ENCODE measurements around the gene SYNDIG1L. TPM values are rescaled to one million over a fixed set of nuclear protein-coding genes. Genes with fewer than 3 reads are reported as not detected.

Gene SYNDIG1L
- total RNA-seq, 4 donors from 2014 or later = 0.34 to 0.88 (median 0.49) TPM; not detected in 1

GRCh38 chr14:74403619-74404417, 22.2 kb downstream of the SYNDIG1L start:
- TF ChIP-seq, protein P1, sequence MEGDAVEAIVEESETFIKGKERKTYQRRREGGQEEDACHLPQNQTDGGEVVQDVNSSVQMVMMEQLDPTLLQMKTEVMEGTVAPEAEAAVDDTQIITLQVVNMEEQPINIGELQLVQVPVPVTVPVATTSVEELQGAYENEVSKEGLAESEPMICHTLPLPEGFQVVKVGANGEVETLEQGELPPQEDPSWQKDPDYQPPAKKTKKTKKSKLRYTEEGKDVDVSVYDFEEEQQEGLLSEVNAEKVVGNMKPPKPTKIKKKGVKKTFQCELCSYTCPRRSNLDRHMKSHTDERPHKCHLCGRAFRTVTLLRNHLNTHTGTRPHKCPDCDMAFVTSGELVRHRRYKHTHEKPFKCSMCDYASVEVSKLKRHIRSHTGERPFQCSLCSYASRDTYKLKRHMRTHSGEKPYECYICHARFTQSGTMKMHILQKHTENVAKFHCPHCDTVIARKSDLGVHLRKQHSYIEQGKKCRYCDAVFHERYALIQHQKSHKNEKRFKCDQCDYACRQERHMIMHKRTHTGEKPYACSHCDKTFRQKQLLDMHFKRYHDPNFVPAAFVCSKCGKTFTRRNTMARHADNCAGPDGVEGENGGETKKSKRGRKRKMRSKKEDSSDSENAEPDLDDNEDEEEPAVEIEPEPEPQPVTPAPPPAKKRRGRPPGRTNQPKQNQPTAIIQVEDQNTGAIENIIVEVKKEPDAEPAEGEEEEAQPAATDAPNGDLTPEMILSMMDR (IDR thresholded peaks at IDR 0.05; ENCODE audit: low read depth) = no peak

- TF ChIP-seq, protein P1 (IDR thresholded peaks at IDR 0.05; ENCODE audit: low read depth) = no peak
Observed at GRCh38 chr14:74402401-74403251, 23.4 kb downstream of the SYNDIG1L start.

DNA sequence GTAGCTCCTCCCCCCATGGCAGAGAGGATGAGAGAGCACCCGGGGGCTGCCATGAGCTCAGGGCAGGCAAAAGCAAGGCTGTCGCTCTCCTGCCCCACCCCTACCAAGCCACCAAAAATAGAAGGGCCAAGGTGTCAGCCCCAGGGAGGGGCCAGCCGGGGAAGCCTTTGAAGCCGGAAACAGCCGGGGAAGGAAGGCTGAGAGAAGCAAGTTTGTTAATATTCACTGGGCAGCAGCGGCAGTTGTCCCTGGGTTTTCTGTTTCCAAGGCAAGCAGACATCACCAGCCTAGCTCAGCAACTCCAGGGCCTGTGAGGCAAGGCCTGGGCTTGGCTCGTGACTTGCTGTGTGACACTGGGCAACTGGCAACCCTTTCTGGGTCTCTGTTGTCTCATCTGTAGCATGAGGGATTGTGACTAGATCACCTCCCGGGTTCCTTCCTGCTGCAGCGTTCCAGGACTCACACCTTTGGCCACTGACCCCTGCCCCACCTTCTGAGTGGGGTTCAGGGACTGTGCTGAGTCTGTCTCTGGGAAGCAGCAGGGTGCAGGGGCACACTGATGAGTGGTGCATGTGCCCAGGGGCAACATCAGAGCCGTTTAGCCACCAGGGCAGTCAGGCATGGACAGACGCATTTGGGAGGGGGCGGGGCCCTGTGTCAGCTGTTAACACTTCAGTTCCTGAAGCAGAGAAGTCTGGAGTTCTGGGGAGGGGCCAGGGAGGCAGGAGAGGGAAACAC, 24.3 kb downstream of the SYNDIG1L start:
- TF ChIP-seq, protein P1 (IDR thresholded peaks at IDR 0.05; ENCODE audit: low read depth) = no peak

DNA sequence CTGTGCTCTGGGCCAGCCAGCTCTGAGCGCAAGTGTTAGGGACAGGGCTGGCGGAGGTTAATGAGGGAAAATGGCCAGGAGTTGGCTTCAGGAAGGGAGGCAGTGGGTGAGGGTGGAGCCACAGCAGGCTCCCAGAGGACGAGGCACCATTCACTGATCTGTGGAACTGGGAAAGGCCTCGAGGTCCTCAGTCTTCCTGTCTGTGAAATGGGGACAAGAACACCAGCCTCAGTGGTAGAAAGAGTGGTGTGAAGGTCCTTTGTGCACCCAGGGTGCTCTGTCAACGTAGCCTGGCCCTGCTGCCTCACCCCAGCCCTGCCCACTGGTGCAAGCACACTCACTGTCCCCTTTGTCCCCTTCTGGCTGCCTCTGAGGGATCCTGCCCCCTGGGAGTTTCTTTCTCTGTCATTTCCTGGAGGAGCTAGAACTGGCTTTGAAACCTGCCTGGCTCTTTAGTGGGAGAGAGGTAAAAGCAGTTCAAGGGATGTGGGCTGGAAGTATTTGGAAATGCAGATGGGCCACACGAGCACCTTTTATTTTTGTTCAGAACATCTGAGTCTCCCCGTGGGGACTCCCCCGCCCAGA, 25.0 kb downstream of the SYNDIG1L start:
- TF ChIP-seq, protein P1 (IDR thresholded peaks at IDR 0.05; ENCODE audit: low read depth) = no peak

- TF ChIP-seq, protein P1 (IDR thresholded peaks at IDR 0.05; ENCODE audit: low read depth) = no peak
Observed at GRCh38 chr14:74400031-74400685, 25.9 kb downstream of the SYNDIG1L start.

- TF ChIP-seq, protein P1 (IDR thresholded peaks at IDR 0.05; ENCODE audit: low read depth) = no peak
Observed at GRCh38 chr14:74395094-74395493, 30.9 kb downstream of the SYNDIG1L start.
